Trophoblast cell (in vitro differentiated cells and primary cell): Measurements from ENCODE around the gene NTM.

Experiments used
- DNase-seq, 2 donors: peaks; one replicate each; pipeline ENCODE4 v3.0.0-alpha.2; 2016
- H2AFZ ChIP-seq: 2 replicates; pipeline ENCODE4 v1.6.1; 2013; ENCODE audit warnings: low read length, moderate library complexity, mild to moderate bottlenecking; ENCODE audit not compliant: insufficient read depth, poor library complexity
- H2AK5ac ChIP-seq: 2 replicates; pipeline ENCODE4 v1.6.1; 2013; ENCODE audit warnings: mild to moderate bottlenecking, low read length
- H2BK120ac ChIP-seq: 2 replicates; pipeline ENCODE4 v1.6.1; 2013; ENCODE audit warnings: low read length, mild to moderate bottlenecking, moderate library complexity; ENCODE audit not compliant: insufficient read depth, poor library complexity
- H2BK12ac ChIP-seq: 2 replicates; pipeline ENCODE4 v1.6.1; 2013; ENCODE audit warnings: mild to moderate bottlenecking, low read length, moderate library complexity
- H2BK5ac ChIP-seq: 2 replicates; pipeline ENCODE4 v1.6.1; 2013; ENCODE audit warnings: low read length, low read depth, moderate library complexity, mild to moderate bottlenecking; ENCODE audit not compliant: poor library complexity
- H3K14ac ChIP-seq: 2 replicates; pipeline ENCODE4 v1.6.1; 2013; ENCODE audit warnings: mild to moderate bottlenecking, low read length
- H3K18ac ChIP-seq: 2 replicates; pipeline ENCODE4 v1.6.1; 2013; ENCODE audit warnings: mild to moderate bottlenecking, low read length
- H3K23ac ChIP-seq: 2 replicates; pipeline ENCODE4 v1.6.1; 2013; ENCODE audit warnings: low read length
- H3K27ac ChIP-seq: 2 replicates; pipeline ENCODE4 v1.5.1; 2013; ENCODE audit warnings: low read depth, mild to moderate bottlenecking, inconsistent platforms, low read length, moderate library complexity
- H3K27me3 ChIP-seq: 2 replicates; pipeline ENCODE4 v1.6.1; 2013; ENCODE audit warnings: inconsistent platforms, mild to moderate bottlenecking, low read length, moderate library complexity; ENCODE audit not compliant: insufficient read depth
- H3K36me3 ChIP-seq, 2 experiments: 1 replicate in 1 of 2; 2 replicates in 1 of 2; pipeline ENCODE4 v1.6.1; 2013; ENCODE audit warnings: low read length in 2 of 2, mild to moderate bottlenecking in 2 of 2, moderate library complexity in 1 of 2; ENCODE audit not compliant: insufficient read depth in 2 of 2, control insufficient read depth in 1 of 2
- H3K4ac ChIP-seq: 2 replicates; pipeline ENCODE4 v1.6.1; 2013; ENCODE audit warnings: low read depth, mild to moderate bottlenecking, low read length, moderate library complexity
- H3K4me1 ChIP-seq, 2 experiments: 1 replicate in 1 of 2; 2 replicates in 1 of 2; pipeline ENCODE4 v1.6.1; 2013; ENCODE audit warnings: low read length in 2 of 2, mild to moderate bottlenecking in 2 of 2, moderate library complexity in 1 of 2; ENCODE audit not compliant: insufficient read depth in 2 of 2, control insufficient read depth in 1 of 2
- H3K4me2 ChIP-seq: 2 replicates; pipeline ENCODE4 v1.6.1; 2013; ENCODE audit warnings: inconsistent platforms, mild to moderate bottlenecking, low read length, moderate library complexity
- H3K4me3 ChIP-seq: 2 replicates; pipeline ENCODE4 v1.5.1; 2013; ENCODE audit warnings: mild to moderate bottlenecking, low read depth, low read length, inconsistent platforms
- H3K79me1 ChIP-seq: one replicate; pipeline ENCODE4 v1.6.1; 2013; ENCODE audit warnings: low read length
- H3K79me2 ChIP-seq: 2 replicates; pipeline ENCODE4 v1.6.1; 2013; ENCODE audit warnings: low read length, mild to moderate bottlenecking; ENCODE audit not compliant: control insufficient read depth, insufficient read depth, poor library complexity
- H3K9ac ChIP-seq: 2 replicates; pipeline ENCODE4 v1.6.1; 2013; ENCODE audit warnings: mild to moderate bottlenecking, low read length
- H3K9me3 ChIP-seq: 2 replicates; pipeline ENCODE4 v1.6.1; 2013; ENCODE audit warnings: low read depth, mild to moderate bottlenecking, control low read depth, inconsistent platforms, low read length; ENCODE audit not compliant: insufficient read depth
- H4K12ac ChIP-seq: 2 replicates; pipeline ENCODE4 v1.6.1; 2013; ENCODE audit warnings: low read depth, mild to moderate bottlenecking, low read length, moderate library complexity
- H4K8ac ChIP-seq: 2 replicates; pipeline ENCODE4 v1.6.1; 2013; ENCODE audit warnings: low read depth, mild to moderate bottlenecking, low read length, moderate library complexity
- H4K91ac ChIP-seq: one replicate; pipeline ENCODE4 v1.6.1; 2013; ENCODE audit warnings: low read depth, mild to moderate bottlenecking, low read length, moderate library complexity
- WGBS: extraction: QIAGEN DNeasy Blood & Tissue Kit; methylation state at CpG from one replicate; pipeline ENCODE4 v1.1.7; 2013; ENCODE audit warnings: missing lambda C conversion rate; ENCODE audit not compliant: insufficient read length, insufficient coverage; ENCODE audit errors: extremely low coverage; 5-methylcytosine and 5-hydroxymethylcytosine counted together

The NTM gene

DNA sequence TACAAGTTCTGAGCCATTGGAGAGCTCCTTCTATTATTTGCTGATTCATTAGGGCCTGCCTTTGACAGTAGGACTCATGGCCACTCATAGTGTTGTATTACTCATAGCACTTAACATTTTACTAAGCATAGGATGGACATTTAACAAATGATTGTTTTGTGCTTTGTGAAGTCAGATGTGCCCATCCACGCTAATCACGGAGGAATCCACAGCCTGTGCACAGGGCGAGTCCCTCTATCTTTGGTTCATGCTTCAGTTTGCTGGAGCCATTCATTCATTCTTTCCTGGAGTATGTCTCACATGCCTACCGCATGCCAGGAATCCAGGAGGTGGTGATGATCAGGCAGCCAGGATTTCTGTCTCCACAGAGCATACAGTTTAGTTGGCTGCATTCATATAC, 254.1 kb downstream of the NTM start:
- Histone ChIP-seq H3K9me3 (peaks cover 1% of the 10 kb centered on the region), H3K27me3 (no peaks in the 10 kb centered on the region), H4K12ac (no peak overlapping the region), H2BK120ac (no peak overlapping the region), H3K27ac (no peak overlapping the region), H3K79me2 (no peaks in the 10 kb centered on the region), H2BK12ac (no peak overlapping the region), H3K36me3 (no peaks in the 10 kb centered on the region), H2BK5ac (no peak overlapping the region), H4K8ac (no peak overlapping the region), H3K4me2 (no peak overlapping the region), H3K4me1 (no peaks in the 10 kb centered on the region), H3K18ac (no peak overlapping the region), H2AFZ (no peak overlapping the region), H3K4ac (no peak overlapping the region), H3K23ac (no peak overlapping the region), H3K9ac (no peak overlapping the region), H3K14ac (no peak overlapping the region), H3K79me1 (no peaks in the 10 kb centered on the region), H4K91ac (no peak overlapping the region), H3K4me3 (no peak overlapping the region), H2AK5ac (no peak overlapping the region)
- WGBS, result no CpG with 5 or more reads among the region's 4 CpGs
- DNase-seq, result no peak

DNA sequence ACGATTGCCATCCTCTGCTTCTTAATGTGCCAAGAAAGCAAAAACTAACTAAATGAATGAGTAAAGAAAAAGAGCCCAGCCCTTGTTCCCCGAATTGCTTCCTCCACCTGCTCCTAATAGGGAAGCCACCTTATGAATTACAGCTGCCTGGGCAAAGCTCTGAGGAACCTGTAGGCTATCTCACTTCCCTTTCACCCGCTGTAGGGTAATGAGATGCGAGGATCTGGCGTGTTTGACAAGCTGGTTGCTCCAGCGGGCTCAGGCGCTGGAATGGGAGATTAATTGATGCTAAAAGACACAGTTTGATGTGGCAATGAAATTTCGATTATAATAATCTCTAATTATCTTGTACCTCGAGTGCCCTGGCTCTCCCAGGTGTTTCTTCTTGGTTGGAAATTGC, 256.4 kb downstream of the NTM start:
- H4K12ac ChIP-seq, result no peak overlapping the region
- H3K18ac ChIP-seq, result no peak overlapping the region
- H3K4me1 ChIP-seq, result no peaks in the 10 kb centered on the region
- H2BK12ac ChIP-seq, result no peak overlapping the region
- H3K79me2 ChIP-seq, result no peaks in the 10 kb centered on the region
- no CpG with 5 or more reads among the region's 9 CpGs for WGBS
- H4K8ac ChIP-seq, result no peak overlapping the region
- H3K4me2 ChIP-seq, result no peak overlapping the region
- H3K14ac ChIP-seq, result no peak overlapping the region
- no peak overlapping the region for H4K91ac ChIP-seq
- H3K23ac ChIP-seq, result no peak overlapping the region
- H3K36me3 ChIP-seq, result no peaks in the 10 kb centered on the region
- no peak overlapping the region for H2BK5ac ChIP-seq
- H3K79me1 ChIP-seq, result no peaks in the 10 kb centered on the region
- H2AFZ ChIP-seq, result no peak overlapping the region
- H3K4me3 ChIP-seq, result no peak overlapping the region
- H3K9ac ChIP-seq, result no peak overlapping the region
- no peak for DNase-seq
- H3K9me3 ChIP-seq, result peaks cover 1% of the 10 kb centered on the region
- no peak overlapping the region for H3K4ac ChIP-seq
- no peak overlapping the region for H2BK120ac ChIP-seq
- H3K27me3 ChIP-seq, result no peaks in the 10 kb centered on the region
- H2AK5ac ChIP-seq, result no peak overlapping the region
- H3K27ac ChIP-seq, result no peak overlapping the region

DNA sequence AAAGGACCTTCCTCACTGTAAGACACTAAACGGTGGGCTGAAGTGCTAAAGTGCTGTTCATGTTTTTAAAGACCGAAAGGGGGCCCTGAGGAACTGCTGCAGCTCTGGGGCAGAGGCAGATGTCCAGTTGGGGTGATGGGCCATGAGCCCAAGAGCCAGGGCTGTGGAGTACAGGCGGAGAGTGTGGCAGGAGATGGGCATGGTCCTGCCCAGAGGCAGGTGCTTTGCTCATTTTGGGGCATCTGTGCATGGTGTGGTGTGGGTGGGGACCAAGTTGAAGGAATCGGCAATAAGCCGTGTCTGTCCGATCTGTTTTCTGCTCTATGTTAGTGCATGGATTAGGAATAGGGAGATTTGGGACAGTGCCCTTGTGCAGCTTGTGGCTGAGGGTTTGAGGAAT, 258.3 kb downstream of the NTM start:
- H3K23ac ChIP-seq, result no peak overlapping the region
- DNase-seq, result no peak
- H3K9me3 ChIP-seq, result peaks cover 1% of the 10 kb centered on the region
- H3K9ac ChIP-seq, result no peak overlapping the region
- H3K4me1 ChIP-seq, result no peaks in the 10 kb centered on the region
- no peak overlapping the region for H2AK5ac ChIP-seq
- H3K4me2 ChIP-seq, result no peak overlapping the region
- no peak overlapping the region for H4K91ac ChIP-seq
- no peak overlapping the region for H2BK120ac ChIP-seq
- no peaks in the 10 kb centered on the region for H3K27me3 ChIP-seq
- no peak overlapping the region for H2BK5ac ChIP-seq
- no peaks in the 10 kb centered on the region for H3K79me1 ChIP-seq
- no peak overlapping the region for H4K12ac ChIP-seq
- no peak overlapping the region for H2BK12ac ChIP-seq
- H3K36me3 ChIP-seq, result no peaks in the 10 kb centered on the region
- no peak overlapping the region for H3K18ac ChIP-seq
- no CpG with 5 or more reads among the region's 6 CpGs for WGBS
- no peak overlapping the region for H3K27ac ChIP-seq
- H3K4ac ChIP-seq, result no peak overlapping the region
- H3K79me2 ChIP-seq, result no peaks in the 10 kb centered on the region
- no peak overlapping the region for H4K8ac ChIP-seq
- H3K14ac ChIP-seq, result no peak overlapping the region
- no peak overlapping the region for H2AFZ ChIP-seq
- H3K4me3 ChIP-seq, result no peak overlapping the region

DNA sequence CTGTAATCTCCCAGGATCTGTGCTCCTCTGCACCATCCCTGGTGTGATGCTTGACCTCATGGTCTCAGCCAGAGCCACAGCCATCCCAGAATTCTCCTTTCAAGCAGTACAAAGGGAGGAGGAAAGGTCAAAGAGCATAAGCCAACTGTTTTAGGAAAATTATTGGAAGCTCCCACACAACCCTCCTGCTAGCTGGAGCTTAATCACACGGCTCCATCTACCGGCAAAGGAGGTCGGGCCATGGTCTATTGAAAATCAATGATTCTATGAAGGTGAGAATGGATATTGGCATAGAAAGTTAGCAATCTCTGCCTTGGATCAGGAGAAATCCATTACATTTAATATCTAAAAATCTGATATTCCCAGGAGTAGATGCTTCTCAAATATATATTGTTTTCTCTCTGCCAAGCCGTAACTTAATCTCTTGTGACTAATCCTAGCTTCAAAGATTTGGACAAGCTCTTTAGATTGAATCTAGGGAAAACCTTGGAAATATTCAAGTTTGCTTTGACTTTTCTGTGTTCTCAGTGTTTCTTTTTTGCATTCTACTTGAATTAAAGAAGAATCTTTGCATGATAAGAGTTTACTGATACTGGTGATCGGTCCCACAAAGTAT, 259.6 kb downstream of the NTM start:
- Histone ChIP-seq H3K79me2 (no peaks in the 10 kb centered on the region), H3K27ac (no peak overlapping the region), H3K4me2 (no peak overlapping the region), H3K27me3 (no peaks in the 10 kb centered on the region), H2AK5ac (no peak overlapping the region), H3K18ac (no peak overlapping the region), H3K9me3 (peaks cover 1% of the 10 kb centered on the region), H2BK120ac (no peak overlapping the region), H4K8ac (no peak overlapping the region), H2AFZ (no peak overlapping the region), H3K23ac (no peak overlapping the region), H3K9ac (no peak overlapping the region), H4K91ac (no peak overlapping the region), H3K4me1 (no peaks in the 10 kb centered on the region), H4K12ac (no peak overlapping the region), H3K14ac (no peak overlapping the region), H2BK5ac (no peak overlapping the region), H3K4me3 (no peak overlapping the region), H3K79me1 (no peaks in the 10 kb centered on the region), H2BK12ac (no peak overlapping the region), H3K4ac (no peak overlapping the region), H3K36me3 (no peaks in the 10 kb centered on the region)
- no peak for DNase-seq
- WGBS, result no CpG with 5 or more reads among the region's 5 CpGs
